Activated CD8-positive, alpha-beta memory T cell treated with anti-CD3 and anti-CD28 coated beads for 1 hour (primary cell): Measurements from ENCODE around the gene ORC6.

Experiments used
- DNase-seq, 2 donors: peaks; one replicate each; pipeline ENCODE4 v3.0.0-alpha.2; 2020; ENCODE audit warnings: low read depth in 1 of 2; ENCODE audit errors: extremely low read depth in 1 of 2

ORC6 gene

DNA sequence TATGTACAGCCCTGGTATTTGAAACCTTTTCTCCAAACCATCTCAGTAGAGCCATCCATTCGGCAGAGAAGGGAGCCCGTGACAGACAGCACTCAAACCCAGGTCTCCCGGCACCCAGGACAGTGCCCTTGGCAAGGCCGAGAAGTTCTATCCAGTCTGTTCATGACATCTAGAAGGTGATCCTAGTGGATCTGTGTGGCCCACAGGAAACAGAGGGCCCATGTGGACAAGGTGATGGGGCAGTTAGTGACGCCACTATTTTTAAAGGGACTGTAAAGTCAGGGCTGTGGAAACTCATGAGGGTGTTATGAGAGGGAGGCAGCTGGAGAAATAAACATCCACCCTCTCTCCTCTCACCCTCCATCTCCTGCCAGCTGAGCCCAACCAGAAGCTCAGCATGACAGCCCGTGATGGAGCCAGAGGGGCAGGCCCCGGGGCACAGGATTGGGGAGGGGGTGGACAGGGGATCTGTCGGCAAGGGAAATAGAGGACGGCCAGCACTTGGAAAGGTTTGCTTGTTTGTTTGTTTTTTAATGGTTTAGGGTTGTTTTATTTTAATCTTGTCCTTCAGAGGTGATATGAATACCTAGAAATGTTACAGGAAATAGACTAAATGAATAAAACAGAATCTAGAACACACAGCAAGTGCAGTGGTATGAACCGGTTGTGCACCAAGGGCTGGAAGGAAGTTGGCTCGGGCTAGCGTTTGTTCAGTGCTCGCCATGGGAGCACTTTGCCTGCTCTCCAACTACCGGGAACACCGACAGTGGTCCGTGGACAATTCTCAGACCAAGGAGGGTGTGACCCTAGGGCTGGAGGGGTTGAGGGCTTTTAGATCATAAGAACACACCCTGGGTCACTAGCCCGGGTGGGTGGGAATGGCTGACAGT lies 41.6 kb downstream of the ORC6 start:
- no peak for DNase-seq

DNA sequence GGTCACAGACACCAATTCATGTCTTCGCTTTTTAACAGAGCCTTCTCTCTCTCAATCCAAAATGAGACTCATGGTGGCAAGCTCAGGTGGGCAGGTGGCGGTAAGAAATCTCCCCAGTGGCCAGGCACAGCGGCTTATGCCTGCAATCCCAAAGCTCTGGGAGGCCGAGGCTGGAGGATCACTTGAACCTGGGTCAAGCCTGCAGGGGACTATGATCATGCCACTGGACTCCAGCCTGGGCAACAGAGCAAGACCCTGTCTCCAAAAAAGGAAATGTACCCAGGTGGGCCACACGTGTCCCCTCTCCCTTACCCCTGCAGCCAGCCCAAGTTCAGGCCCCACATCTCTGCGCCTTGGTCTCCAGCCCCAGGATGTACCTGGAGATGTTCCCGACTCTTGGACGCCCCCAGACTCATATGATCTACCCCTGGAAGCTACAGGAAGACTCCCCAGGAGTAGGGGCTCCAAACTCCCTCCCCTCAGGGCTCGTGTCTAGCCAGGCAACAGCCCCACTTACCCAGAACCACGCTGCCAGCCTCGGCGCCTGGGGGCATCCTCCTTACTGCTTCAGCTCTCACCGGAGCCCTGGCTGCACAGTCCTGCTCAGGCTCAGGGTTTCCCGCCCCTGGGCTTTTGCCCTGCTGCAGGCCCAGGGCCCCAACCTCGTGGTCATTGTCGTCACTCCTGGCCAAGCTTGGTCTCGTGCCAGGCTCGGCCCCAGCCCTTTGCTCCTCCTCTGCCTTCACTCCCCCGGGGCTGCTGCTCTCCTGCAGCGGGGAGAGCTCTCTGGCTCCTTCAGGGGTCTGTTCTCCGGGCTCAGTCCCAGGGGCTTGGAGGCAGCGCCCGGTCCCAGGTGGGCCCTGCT lies 42.5 kb downstream of the ORC6 start:
- no peak for DNase-seq

DNA sequence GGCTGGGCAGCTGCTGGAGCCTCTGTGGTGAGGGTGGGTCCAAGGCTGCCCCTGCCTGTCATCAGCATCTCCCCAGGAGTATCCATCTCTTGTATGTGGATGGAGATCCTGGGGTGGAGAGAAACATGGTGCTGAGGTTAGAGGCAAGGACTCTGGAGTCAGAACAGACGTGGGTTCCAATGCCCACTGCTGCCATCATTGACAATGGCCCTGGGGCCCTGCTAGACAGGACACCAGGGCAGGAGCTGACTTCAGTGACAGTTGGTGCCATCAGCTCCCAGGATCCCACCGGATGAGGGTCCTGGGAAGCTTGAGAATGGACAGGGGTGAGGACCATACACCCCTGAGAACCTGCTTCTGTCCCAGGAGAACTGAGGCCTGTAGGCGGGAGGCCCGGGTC lies 43.1 kb downstream of the ORC6 start:
- DNase-seq, result no peak

GRCh38 chr16:46733319-46733830 lies 43.9 kb downstream of the ORC6 start:
- DNase-seq, result no peak

- DNase-seq, result no peak
Measured at GRCh38 chr16:46736695-46737094, 47.2 kb downstream of the ORC6 start.

DNA sequence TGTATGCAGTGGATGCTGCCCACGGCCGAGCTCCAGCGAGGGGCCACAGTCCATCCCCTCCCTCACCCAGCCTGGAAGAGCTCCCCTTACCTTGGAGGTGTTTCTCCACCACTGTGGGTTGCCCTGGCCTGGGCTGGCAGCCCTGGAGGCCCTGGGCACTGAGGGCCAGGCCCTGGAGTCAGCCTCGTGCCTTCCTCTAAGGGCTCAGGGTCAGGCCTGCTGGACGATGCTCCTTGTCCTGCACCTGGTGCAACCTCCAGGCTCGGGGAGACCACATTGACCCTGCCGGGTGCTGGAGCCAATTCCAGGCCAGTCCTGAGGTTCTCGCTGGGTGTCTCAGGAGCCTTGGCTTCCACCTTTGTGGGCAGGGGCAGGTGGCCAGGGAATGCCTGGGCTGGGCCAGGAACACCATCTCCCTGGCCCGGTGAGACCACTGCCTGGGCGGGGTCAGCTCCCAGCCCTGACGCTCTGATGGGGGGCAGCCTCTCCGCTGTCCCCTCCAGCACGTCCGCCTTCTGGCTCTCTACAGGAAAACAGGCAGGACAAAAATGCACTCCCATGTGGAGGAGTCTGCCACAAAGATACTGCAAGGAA lies 48.3 kb downstream of the ORC6 start:
- DNase-seq, result no peak

- no peak for DNase-seq
Measured at GRCh38 chr16:46739934-46740333, 50.5 kb downstream of the ORC6 start.

- DNase-seq, result no peak
Measured at GRCh38 chr16:46743232-46743719, 53.8 kb downstream of the ORC6 start.

GRCh38 chr16:46745617-46746016 lies 56.2 kb downstream of the ORC6 start:
- DNase-seq, result no peak

DNA sequence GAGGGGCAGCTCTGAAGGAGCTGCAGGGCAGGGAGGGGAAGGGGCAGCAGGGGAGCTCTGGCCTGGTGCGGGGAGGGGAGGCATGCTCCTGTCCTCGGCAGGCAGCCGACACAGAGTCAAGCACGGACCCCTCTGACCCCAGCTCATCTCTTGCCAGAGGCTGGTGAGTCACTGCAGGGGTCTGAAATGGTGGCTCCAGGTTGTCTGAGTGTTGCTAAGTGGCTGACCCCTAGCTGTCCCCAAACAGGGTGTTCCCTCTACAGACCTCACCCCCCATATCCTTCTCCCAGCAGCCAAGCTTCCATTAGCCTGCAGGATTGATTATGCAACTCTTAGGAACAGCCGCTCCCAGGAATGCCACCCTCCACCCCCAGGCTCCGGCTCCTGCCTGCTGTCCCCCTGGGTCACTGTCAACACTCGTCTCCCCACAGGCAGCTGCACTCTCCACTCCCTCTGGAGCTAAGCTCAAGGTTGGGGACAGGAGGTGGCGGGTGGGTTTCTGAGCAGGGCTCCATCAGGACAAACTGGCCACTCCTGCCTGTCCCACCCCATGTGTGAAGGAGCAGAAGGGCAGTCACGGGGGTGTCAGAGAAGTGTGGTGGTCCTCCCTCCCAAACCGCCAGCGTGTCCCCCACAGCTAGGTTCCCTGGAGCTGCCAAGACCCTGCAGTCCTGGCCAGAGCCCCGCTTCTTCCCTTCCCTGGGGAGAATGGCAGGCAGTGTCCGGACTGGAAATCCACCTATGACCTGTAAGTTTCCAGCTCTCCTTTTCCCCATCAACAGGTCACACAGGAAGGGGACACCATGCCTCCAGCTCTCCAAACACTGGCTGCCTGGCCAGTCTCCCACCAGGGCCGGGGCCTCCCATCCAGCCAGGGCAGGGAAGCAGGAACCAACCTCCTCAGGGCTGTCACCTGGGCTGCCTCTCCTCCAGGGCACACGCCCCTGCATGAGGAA lies 57.6 kb downstream of the ORC6 start:
- DNase-seq, result no peak
